Airway epithelial cell (primary cell): ENCODE results near the gene ENTPD5. TPM values are rescaled to one million over a fixed set of nuclear protein-coding genes. Genes with fewer than 3 reads are reported as not detected.

Experiments used
- total RNA-seq: library from RNA; depleted of rRNA; stranded (reverse); fragments of >200 nt; gene quantifications from 2 replicates; pipeline ENCODE4 v1.2.3, GENCODE V29; 2015

ENTPD5 gene
- total RNA-seq = 7.4 and 7.5 TPM in 2 replicates

GRCh38 chr14:74018586-74019407, at the start of gene ENTPD5, which contains the start of gene BBOF1:
TSS of gene ENTPD5 (minus strand) at chr14:74019288. CDS start at chr14:73988102, 31,186 bp downstream.
TSS of gene BBOF1 (plus strand) at chr14:74019349. CDS start at chr14:74019479, 130 bp downstream.

GRCh38 chr14:73949752-73950734, 69.0 kb downstream of the ENTPD5 start, which contains the start of the genes COQ6 and FAM161B:
TSS of gene COQ6 (plus strand) at chr14:73950302. CDS start at chr14:73950333, 31 bp downstream.
TSS of gene FAM161B (minus strand) at chr14:73950094. CDS start at chr14:73950026, 68 bp downstream.

Other genes starting within 250 kb of the ENTPD5 start
- gene PTGR2, start 167.5 kb downstream of the ENTPD5 start, total RNA-seq = 8.9 and 19.2 TPM in 2 replicates
- 24.2 and 36.1 TPM in 2 replicates for gene ZNF410, start 132.4 kb downstream of the ENTPD5 start, total RNA-seq
- 0.79 and 1.3 TPM in 2 replicates for gene FAM161B, start 69.2 kb downstream of the ENTPD5 start, total RNA-seq
- 10.8 and 26.3 TPM in 2 replicates for gene COQ6, start 69.0 kb downstream of the ENTPD5 start, total RNA-seq
- 0.84 and 2.7 TPM in 2 replicates for gene BBOF1, start 61 bp upstream of the ENTPD5 start, total RNA-seq
- gene ALDH6A1, start 65.2 kb upstream of the ENTPD5 start, total RNA-seq = 4.5 and 9.0 TPM in 2 replicates
- 4.3 and 4.4 TPM in 2 replicates for gene LIN52, start 65.7 kb upstream of the ENTPD5 start, total RNA-seq
- not detected in 2 replicates for gene VSX2, start 220.2 kb upstream of the ENTPD5 start, total RNA-seq